Left kidney (tissue), 8 donors: ENCODE data around the gene MMP24. TPM values are rescaled to one million over a fixed set of nuclear protein-coding genes. Genes with fewer than 3 reads are reported as not detected.
"Not testable (repeated sequence)": the region's sequence is repeated elsewhere in the genome, so short reads cannot be mapped to it uniquely, and the experiment has no call there.

Experiments
- DNase-seq: peaks from one replicate; pipeline ENCODE4 v3.0.0-alpha.2; 2013
- long read RNA-seq, 8 donors: transcript quantifications; one replicate each; lab custom pipeline, GENCODE V29; 2026
- polyA plus RNA-seq: library from polyadenylated mRNA; unstranded; fragments of 120-200 nt; gene quantifications from one replicate; pipeline ENCODE4 v1.2.1, GENCODE V29; 2013; ENCODE audit not compliant: insufficient read length

Gene MMP24
- polyA plus RNA-seq = 1.8 TPM
- long read RNA-seq, donor 1, partial matches to known transcripts = 88 of 202 reads
- long read RNA-seq, donor 1, other reads (novel, unspliced or antisense) = 114 of 202 reads
- long read RNA-seq, donor 2, partial matches to known transcripts = 170 of 333 reads
- long read RNA-seq, donor 2, other reads (novel, unspliced or antisense) = 163 of 333 reads
- long read RNA-seq, donor 3, partial matches to known transcripts = 131 of 177 reads
- long read RNA-seq, donor 3, other reads (novel, unspliced or antisense) = 46 of 177 reads
- long read RNA-seq, donor 4, partial matches to known transcripts = 0 of 11 reads
- long read RNA-seq, donor 4, other reads (novel, unspliced or antisense) = 11 of 11 reads
- long read RNA-seq, donor 5, full-length matches to known transcripts = 1 of 1 reads
- long read RNA-seq, donor 5, partial matches to known transcripts = 0 of 1 reads
- long read RNA-seq, donor 5, other reads (novel, unspliced or antisense) = 0 of 1 reads
- long read RNA-seq, donor 6, full-length matches to known transcripts = 1 of 1 reads
- long read RNA-seq, donor 6, partial matches to known transcripts = 0 of 1 reads
- long read RNA-seq, donor 6, other reads (novel, unspliced or antisense) = 0 of 1 reads
- long read RNA-seq, donor 7 = 0 reads
- long read RNA-seq, donor 8, partial matches to known transcripts = 0 of 7 reads
- long read RNA-seq, donor 8, other reads (novel, unspliced or antisense) = 7 of 7 reads

DNA sequence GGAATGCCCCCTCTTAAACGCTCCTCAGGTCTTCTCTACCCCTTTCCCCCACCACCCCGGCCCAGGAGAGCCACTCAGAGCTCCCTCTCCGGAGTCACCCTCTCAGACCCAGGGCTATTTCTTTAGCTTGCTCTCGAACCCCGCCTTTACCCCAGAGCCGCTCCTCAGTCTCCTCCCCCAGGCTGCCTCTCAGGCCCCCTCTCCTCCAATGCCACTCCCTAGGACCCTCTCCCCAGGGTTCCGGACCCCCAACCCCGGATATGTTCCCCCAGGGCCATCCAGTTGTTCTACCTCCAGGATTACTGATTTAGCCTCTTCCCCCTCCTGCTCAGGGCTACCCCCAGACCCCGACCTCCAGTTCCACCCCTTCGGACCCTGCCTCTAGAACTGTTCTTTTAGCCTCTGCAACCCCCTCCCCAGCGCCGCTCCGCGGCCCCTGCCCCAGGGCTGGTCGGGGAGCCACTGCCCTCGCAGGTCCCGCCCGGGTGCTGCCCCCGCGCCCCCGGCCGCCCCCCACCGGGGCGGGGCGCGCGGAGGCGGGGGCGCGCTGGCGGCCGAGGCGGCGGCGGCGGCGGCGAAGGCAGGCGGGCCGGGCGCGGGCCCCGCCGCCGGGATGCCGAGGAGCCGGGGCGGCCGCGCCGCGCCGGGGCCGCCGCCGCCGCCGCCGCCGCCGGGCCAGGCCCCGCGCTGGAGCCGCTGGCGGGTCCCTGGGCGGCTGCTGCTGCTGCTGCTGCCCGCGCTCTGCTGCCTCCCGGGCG, at the start of gene MMP24:
TSS of gene MMP24 (plus strand) at position 565 of the 758 bp plus-strand sequence. CDS start at position 614, 49 bp downstream.
- no peak for DNase-seq

DNA sequence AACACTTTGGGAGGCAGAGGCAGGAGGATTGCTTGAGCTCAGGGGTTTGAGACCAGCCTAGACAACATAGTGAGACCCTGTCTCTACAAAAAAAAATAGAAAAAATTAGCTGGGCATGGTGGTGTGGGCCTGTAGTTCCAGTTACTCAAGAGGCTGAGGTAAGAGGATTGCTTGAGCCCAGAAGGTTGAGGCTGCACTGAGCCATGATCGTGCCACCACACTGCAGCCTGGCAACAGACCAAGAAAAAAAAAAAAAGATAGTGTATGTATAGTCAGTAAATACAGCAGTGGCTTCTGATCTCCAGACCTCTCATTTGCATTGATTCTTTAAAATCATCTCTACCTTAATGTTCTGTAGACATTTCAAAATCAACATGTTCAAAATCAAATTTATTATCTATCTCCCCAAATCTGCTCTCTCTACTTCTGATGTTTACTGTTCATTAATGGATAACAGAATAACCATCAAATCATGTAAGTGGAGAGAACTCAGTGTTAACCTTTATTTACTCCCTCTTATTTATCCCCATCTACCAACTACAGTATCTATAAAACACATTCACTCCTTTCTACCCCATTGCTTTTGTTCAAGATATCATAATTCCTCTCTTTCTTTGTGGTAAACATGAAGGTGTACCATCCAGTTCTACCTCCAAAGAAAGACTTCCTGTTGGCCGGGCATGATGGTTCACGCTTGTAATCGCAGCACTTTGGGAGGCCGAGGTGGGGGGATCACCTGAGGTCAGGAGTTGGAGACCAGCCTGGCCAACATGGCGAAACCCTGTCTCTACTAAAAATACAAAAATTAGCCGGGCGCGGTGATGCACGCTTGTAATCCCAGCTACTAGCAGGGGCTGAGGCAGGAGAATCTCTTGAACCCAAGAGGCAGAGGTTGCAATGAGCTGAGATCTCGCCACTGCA, 46.9 kb upstream of the MMP24 start:
- no peak for DNase-seq

DNA sequence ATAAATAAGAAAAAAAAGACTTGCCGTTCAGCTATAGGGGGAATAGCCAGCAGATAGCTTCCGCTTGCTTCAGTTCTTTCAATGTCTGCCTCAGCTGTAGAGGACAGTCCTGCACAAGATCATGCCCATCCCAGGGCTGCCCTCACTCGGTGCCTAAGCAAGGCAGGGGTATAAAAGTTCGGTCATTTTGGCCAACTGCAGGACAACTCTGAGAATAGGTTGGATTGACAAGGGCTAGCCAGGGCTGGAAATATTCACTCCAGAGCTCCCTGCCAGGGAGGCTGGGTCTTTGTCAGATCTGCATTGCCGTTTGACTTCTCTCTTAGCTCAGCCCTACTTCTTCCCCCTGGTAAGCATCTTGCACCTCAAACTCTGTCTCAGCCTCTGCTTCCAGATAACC, 46.2 kb upstream of the MMP24 start:
- DNase-seq = no peak

DNA sequence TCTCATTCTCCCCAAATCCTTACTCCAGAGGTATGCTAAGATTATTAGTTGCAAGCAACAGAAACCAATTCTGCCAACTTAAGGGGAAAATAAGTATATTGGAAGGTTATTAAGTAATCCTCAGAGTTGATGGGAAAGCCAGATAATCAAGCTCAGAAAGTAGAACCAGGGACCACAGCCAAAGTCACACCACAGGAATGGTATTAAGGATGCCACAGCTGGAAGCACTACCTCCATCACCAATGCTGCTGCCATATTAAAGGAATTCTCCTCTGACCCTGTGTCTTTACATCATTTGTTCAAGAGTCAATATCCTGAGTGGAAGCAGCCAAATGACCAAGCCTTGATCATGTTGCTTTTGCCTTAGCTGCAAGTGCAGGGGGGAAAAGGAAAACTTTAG, 44.8 kb upstream of the MMP24 start:
- no peak for DNase-seq

DNA sequence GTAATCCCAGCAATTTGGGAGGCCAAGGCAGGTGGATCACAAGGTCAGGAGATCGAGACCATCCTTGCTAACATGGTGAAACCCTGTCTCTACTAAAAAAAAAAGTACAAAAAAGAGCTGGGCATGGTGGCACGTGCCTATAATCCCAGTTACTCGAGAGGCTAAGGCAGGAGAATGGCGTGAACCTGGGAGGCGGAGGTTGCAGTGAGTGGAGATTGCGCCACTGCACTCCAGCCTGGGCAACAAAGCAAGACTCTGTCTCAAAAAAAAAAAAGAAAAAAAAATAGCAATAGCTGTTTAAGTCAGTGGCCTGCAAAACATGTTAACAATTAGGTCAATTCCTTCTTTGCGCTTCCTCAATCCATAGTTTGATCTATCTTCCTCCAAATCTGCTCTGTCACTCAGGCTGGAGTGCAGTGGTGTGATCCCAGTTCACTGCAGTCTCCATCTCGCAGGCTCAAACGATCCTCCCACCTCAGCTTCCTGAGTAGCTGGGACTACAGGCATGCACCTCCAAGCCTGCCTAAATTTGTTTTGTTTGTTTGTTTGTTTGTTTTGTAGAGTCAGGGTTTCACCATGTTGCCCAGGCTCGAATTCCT, 39.7 kb upstream of the MMP24 start:
- not testable (repeated sequence) for DNase-seq

DNA sequence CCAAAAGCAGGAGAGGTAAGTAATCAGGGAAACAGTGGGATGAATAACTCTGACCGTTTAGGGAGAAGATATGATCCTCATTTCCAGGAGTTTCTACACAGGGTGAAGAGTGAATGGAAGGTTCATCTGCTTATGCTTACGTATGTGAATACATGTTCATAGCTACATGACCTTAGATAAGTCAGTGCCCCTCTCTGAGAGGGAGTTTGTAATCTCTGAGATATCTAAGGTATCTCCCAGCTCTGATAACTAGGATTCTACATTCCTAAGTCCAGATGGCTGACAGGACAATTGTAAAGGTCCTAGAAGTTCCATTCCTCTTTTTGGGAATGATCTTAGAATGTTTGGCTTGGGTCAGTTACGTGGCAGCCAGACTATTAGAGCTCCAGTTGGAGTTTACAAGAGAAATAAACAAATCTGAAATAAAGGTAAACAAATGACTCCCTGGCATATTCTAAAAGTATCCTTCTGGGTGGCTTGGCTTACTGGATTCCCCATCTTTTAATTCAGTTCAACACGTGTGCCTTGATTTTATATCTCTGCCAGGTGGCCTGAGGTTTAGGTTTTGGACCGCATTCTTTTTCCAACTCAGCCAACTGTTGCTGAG, 38.8 kb upstream of the MMP24 start:
- no peak for DNase-seq

DNA sequence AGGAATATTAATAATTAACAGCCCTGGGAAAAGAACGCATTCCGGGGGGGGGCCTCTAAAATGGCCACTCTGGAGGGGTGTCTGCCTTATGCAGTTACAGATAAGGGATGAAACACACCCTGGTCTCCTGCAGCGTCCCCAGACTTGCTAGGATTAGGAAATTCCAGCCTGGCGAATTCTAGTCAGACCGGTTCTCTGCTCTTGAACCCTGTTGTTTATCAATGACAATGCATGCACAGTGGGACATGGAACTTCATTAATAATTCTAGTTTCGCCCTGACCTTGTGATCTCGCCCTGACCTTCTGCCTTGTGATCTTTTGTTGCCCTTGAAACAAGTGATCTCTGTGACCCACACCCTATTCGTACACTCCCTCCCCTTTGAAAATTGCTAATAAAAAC, 37.3 kb upstream of the MMP24 start:
- DNase-seq = not testable (repeated sequence)

DNA sequence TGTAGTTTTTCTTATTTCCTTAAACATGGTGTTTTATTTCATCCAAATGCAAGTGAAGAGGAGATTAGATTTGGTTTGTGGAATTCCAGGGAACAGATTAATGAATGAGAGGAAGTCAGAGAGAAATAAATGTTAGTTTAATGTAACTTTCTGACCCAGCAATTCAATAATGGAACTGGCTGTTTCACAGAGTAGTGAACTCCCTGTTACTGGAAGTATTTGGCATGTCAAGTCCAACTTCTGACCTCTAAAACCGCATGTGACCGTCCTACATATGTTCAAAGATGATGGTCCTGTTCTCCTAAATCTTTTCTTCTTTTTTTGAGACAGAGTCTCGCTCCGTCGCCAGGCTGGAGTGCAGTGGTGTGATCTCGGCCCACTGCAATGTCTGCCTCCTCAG, 35.9 kb upstream of the MMP24 start:
- DNase-seq = no peak

DNA sequence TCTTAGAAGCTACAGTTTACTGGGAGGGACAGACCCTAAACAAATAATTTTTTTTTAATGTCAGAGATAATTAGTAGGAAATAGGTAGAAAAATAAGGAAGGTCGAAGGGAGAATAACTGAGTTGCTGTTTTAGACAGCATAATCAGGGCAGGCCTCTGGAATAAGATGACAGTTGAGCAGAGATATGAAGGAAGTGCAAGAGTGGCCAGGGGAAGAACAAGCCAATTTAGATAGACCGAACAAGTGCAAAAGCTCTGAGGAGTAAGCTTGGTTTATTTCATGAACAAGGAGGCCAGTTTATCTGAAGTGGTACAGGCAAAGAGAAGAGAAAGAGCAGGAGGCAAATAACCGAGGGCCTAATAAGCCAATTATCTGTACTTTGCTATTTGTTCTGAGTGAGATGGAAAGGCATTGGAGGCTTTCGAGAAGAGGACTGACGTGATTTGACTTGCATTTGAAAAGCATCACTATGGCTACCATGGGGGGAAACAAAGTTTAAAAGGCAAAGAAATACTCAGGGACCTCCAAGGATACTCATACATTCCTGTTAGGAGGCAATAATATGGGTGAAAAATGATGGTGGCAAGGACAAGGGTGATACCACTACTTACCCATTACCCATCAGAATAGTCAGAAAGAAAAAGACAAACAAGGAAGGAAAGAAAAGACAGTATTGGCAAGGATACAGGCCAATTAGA, 34.9 kb upstream of the MMP24 start:
- no peak for DNase-seq

DNA sequence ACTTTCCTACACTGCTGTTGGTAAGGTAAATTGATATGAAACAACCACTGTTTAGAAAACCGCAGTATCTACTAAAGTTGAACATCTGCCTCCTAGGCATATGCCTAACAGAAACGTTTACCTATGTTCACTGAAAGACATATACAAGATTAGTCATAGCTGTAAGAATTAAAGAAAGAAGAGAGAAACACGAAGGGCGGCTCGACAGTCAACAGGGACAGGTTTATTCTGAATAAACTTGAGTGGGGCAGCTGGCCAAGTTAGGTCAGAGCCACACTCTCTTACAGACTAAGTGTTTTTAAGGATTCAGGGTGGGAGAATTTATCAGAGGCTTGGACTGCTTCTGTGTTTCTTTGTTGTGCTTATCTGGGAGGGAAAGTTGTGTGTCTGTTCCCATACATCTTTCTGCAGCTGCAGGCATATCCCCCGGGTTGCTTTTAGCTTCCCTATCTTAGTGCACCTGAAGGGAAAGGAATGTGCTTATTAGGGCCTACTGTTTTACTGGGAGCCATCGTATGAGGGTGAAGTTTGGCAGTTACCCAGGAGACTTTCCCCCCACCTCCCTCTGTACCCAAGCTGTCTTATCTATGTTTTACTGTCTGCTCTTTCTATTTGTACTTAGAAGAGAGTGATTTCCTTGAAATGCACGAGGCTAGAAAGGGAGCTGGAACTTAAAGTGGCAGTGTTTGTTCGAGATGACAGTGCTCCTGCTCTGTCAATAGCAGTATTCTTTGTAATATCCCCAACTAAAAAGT, 34.2 kb upstream of the MMP24 start:
- DNase-seq = no peak

DNA sequence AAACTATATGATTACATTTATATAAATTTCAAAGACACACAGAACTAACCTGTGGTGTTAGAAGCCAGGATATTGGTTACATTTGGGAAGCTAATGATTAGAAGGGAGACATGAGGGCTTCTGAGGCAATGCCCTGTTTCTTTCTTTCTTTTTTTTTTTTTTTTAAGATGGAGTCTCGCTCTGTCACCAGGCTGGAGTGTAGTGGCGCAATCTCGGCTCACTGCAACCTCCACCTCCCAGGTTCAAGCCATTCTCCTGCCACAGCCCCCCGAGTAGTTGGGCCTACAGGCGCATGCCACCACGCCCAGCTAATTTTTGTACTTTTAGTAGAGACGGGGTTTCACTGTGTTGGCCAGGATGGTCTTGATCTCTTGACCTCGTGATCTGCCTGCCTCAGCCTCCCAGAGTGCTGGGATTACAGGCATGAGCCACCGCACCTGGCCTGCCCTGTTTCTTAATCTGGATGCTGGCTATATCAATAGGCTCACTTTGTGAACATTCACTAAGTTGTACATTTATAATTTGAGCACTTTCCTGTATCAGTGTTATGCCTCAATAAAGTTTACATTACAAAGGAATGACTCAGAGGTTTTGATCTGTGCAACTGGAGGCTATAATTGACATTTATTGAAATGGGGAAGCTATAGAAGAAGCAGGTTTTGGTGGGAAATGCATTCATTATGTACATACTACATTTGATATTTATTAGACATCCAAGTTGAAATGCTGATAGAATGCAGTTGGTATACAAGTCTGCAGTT, 33.3 kb upstream of the MMP24 start:
- not testable (repeated sequence) for DNase-seq

DNA sequence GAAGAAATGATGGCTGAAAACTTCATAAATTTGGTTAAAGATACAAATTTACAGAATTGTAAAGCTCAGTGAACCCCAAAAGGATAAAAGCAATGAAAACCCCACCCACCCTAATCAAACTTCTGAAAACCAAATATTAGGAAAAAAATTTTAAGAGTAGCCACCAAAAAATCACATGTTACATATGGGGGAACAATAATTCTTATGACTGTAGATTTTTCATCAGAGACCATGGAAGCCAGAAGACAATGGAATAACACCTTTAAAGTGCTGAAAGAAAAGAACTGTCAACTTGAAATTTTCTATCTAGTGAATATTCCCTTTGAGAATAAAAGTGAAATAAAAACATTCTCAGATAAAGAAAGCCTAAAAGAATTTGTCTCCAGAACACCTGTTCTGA, 30.2 kb upstream of the MMP24 start:
- no peak for DNase-seq

DNA sequence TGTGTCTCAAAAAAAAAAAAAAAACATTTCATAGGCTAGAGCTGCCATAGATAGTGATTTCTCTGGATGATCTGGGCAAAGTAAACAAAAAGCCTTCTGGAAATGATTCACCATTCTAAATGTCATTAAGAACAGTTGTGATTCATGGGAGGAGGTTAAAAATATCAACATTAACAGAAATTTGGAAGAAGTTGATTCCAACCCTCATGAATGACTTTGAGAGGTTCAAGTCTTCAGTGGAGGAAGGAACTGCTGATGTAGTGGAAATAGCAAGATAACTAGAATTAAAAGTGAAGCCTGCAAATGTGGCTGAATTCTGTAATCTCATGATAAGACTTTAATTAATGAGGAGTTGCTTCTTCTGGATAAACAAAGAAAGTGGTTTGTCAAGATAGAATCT, 26.8 kb upstream of the MMP24 start:
- no peak for DNase-seq

DNA sequence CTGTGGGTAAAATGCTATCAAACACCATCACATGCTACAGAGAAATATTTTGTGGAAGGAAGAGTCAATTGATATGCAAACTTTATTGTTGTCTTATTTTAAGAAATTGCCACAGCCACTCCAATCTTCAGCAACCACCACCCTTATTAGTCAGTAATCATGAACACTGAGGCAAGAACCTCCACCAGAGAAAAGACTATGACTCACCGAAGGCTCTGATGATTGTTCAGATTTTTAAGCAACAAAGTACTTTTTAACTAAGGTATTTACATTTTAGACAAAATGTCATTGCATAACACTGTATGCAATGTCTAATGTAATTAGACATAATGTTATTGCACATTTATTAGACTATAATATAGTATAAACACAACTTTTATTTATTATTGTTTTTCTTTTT, 26.2 kb upstream of the MMP24 start:
- DNase-seq = no peak

DNA sequence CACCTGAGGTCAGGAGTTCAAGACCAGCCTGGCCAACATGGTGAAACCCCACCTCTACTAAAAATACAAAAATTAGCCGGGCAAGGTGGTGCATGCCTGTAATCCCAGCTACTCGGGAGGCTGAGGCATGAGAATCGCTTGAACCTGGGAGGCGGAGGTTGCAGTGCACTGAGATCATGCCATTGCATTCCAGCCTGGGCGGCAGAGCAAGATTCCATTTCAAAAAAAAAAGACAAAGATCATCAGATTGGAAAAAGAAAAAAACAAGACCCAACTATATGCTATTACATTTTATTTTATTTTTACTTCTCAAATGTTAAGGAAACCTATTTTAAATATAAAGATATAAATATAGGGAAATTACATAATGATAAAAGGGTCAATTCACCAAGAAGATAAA, 25.0 kb upstream of the MMP24 start:
- not testable (repeated sequence) for DNase-seq

DNA sequence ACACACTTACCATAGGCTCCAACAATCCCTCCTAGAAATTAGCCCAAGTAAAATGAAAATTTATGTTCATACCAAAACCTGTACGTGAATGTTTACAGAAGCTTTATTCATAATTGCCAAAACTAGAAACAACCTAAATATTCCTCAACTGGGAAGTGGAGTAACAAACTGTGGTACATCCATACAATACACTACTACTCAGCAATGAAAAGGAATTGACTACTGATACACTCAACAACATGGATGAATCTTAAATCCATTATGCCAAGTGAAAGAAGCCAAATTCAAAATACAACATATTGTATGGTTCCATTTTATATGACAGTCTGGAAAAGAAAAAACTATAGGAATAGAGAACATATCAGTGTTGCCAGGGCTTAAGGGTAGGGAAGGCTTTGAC, 19.7 kb upstream of the MMP24 start:
- no peak for DNase-seq

DNA sequence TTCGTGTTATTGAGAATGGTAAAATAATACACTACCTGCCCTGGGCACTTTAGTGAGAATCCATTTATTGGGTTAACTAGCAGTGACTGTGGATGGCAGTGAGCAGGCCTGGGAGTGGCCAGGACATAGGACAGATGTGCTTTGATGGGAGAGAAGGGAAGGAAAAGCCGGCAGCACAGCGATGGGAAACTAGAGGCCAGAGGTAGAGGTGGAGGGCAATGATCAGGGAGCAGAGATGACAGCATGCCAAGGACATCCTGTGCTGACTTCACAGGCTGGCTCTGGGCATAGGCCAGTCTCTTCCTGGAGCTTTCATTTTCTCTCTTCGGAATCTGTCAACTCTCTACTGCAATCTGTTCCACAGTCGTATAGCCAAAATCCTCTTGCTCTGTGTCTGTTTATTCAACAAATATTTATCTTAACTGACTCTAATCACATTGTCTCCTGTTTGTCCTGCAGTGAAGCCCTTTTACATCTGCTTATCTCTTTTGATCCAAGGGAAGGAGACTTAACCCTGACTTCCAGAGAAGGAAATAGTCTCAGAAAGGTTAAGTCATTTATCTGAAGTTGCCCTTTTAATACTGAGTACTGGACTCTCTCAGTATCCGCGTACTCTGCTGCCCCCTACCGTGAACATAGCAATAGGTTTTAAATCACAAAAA, 18.4 kb upstream of the MMP24 start:
- peak; percentile 79 for DNase-seq
